ENCODE measurements around the gene GABARAPL2.

- TF ChIP-seq POLR2A (IDR thresholded peaks at IDR 0.05; ENCODE audit: low read length) (no peak), GATA1 (IDR thresholded peaks at IDR 0.05; ENCODE audit: low read depth, low read length) (no peak)
Observed at GRCh38 chr16:75579281-75579834, 13.2 kb downstream of the GABARAPL2 start.
